Tibial artery (tissue), 4 donors: Measurements from ENCODE around the gene TIPARP.
"Not testable (repeated sequence)": the region's sequence is repeated elsewhere in the genome, so short reads cannot be mapped to it uniquely, and the experiment has no call there.

Experiments used
- DNase-seq, 2 donors: peaks; one replicate each; pipeline ENCODE4 v3.0.0-alpha.2; 2019
- H3K27ac ChIP-seq, 2 donors: fragments of 200-600 bp; sonication (generic) in 1 of 2; 1 replicate in 1 of 2; 2 replicates in 1 of 2; pipeline ENCODE4 v1.5.1; 2018 to 2019; ENCODE audit warnings: mild to moderate bottlenecking in 1 of 2
- H3K27me3 ChIP-seq, 2 donors: fragments of 200-600 bp; sonication (generic) in 1 of 2; one replicate each; pipeline versions ENCODE4 v1.5.1 to v1.6.0; 2016 to 2019
- H3K36me3 ChIP-seq, 3 donors: fragments of 200-600 bp; sonication (generic) in 2 of 3; one replicate each; pipeline ENCODE4 v1.5.1; 2016 to 2019; ENCODE audit warnings: mild to moderate bottlenecking in 2 of 3
- H3K4me1 ChIP-seq, 4 donors: fragments of 200-600 bp; sonication (generic) in 2 of 4; 1 replicate in 3 of 4; 2 replicates in 1 of 4; pipeline ENCODE4 v1.5.1; 2016 to 2019
- H3K4me3 ChIP-seq, 2 donors: fragments of 200-600 bp; sonication (generic) in 1 of 2; 1 replicate in 1 of 2; 2 replicates in 1 of 2; pipeline ENCODE4 v1.5.1; 2018 to 2019; ENCODE audit warnings: mild to moderate bottlenecking in 2 of 2
- H3K9me3 ChIP-seq, 3 donors: fragments of 200-600 bp; sonication (generic) in 1 of 3; one replicate each; pipeline ENCODE4 v1.5.1; 2016 to 2019
- intact Hi-C: fragments of 100-400 bp; cut with DNase I; formaldehyde crosslinking; loops from one replicate; pipeline ENCODE4 v1.15.0; 2023; ENCODE audit warnings: low total_unique reads
- TF ChIP-seq, protein P1 (sequence below), 2 experiments: fragments of 200-600 bp in 1 of 2; fragments of 450-650 bp in 1 of 2; IDR thresholded peaks; one replicate each; pipeline ENCODE4 v1.5.1; 2017 to 2019; ENCODE audit warnings: antibody characterized with exemption in 2 of 2, mild to moderate bottlenecking in 1 of 2, moderate library complexity in 1 of 2

The TIPARP gene

DNA sequence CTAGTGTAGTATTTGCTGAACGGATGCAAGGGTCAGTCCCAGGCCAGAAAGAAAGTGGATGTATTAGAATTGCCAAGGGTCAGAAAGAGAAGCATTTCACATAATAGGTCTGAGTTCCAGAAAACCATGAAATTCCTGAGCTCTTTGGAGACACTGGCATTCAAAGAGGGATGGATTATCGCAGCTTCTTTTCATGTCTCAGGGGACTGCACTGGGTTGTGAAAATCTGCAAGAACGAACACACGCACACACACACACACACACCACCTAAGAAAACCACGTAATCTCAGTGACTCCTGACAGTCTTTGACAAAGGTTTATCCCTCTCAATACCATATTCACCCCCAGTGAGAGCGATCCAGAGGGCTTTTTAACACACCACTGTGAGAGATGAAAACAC, 57.9 kb downstream of the TIPARP start:
- H3K4me1 ChIP-seq = no peaks in the 10 kb centered on the region
- no peaks in the 10 kb centered on the region for H3K36me3 ChIP-seq
- no peak overlapping the region for H3K27ac ChIP-seq
- no peaks in the 10 kb centered on the region for H3K9me3 ChIP-seq
- DNase-seq = no peak
- no peak overlapping the region for H3K4me3 ChIP-seq
- intact Hi-C loops = no loop called here
- H3K27me3 ChIP-seq = no peaks in the 10 kb centered on the region
- TF ChIP-seq, protein P1, sequence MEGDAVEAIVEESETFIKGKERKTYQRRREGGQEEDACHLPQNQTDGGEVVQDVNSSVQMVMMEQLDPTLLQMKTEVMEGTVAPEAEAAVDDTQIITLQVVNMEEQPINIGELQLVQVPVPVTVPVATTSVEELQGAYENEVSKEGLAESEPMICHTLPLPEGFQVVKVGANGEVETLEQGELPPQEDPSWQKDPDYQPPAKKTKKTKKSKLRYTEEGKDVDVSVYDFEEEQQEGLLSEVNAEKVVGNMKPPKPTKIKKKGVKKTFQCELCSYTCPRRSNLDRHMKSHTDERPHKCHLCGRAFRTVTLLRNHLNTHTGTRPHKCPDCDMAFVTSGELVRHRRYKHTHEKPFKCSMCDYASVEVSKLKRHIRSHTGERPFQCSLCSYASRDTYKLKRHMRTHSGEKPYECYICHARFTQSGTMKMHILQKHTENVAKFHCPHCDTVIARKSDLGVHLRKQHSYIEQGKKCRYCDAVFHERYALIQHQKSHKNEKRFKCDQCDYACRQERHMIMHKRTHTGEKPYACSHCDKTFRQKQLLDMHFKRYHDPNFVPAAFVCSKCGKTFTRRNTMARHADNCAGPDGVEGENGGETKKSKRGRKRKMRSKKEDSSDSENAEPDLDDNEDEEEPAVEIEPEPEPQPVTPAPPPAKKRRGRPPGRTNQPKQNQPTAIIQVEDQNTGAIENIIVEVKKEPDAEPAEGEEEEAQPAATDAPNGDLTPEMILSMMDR (IDR thresholded peaks at IDR 0.05) = no peak

GRCh38 chr3:156732715-156733421, 58.5 kb downstream of the TIPARP start:
- no peak for DNase-seq
- intact Hi-C loops = no loop called here
- TF ChIP-seq, protein P1 (IDR thresholded peaks at IDR 0.05) = no peak
- no peak overlapping the region for H3K4me3 ChIP-seq
- H3K4me1 ChIP-seq = no peaks in the 10 kb centered on the region
- H3K36me3 ChIP-seq = no peaks in the 10 kb centered on the region
- no peaks in the 10 kb centered on the region for H3K9me3 ChIP-seq
- H3K27ac ChIP-seq = no peak overlapping the region
- no peaks in the 10 kb centered on the region for H3K27me3 ChIP-seq

GRCh38 chr3:156734661-156735060, 60.3 kb downstream of the TIPARP start:
- intact Hi-C loops, H3K27ac ChIP-seq: not testable (repeated sequence)

GRCh38 chr3:156735471-156735870, 61.1 kb downstream of the TIPARP start:
- no peaks in the 10 kb centered on the region for H3K4me1 ChIP-seq
- intact Hi-C loops = no loop called here
- no peak overlapping the region for H3K4me3 ChIP-seq
- no peak for DNase-seq
- H3K9me3 ChIP-seq = no peaks in the 10 kb centered on the region
- TF ChIP-seq, protein P1 (IDR thresholded peaks at IDR 0.05) = no peak
- H3K36me3 ChIP-seq = no peaks in the 10 kb centered on the region
- H3K27ac ChIP-seq = no peak overlapping the region
- H3K27me3 ChIP-seq = no peaks in the 10 kb centered on the region

More at GRCh38 chr3:156734661-156735060, 60.3 kb downstream of the TIPARP start:
- not testable (repeated sequence) for H3K36me3 ChIP-seq, H3K4me1 ChIP-seq, H3K27me3 ChIP-seq, H3K4me3 ChIP-seq, H3K9me3 ChIP-seq, DNase-seq

- H3K27ac ChIP-seq, DNase-seq, H3K4me1 ChIP-seq, H3K27me3 ChIP-seq, intact Hi-C loops, H3K9me3 ChIP-seq, H3K36me3 ChIP-seq, H3K4me3 ChIP-seq: not testable (repeated sequence)
Observed at GRCh38 chr3:156737049-156737448, 62.7 kb downstream of the TIPARP start.

DNA sequence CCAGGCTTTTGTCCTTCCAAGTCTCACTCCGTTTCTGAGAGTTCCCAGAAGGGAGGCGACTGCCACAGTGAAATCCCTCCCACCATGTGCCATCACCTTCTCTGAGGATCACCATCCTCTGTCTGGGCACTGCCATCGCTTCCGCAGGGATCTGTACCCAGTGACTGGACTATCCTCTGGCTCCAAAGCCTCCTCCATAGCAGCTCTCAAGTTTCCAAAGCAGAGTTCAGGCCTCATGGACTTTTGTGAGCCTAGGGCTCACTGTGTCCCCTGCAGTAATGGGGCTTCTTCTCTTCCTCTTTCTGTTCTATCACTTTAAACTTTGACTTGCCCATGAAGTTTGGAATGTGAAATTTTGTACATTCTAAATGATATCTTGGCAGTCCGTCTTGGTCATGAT, 63.9 kb downstream of the TIPARP start:
- Histone ChIP-seq H3K36me3 (no peaks in the 10 kb centered on the region), H3K27ac (no peak overlapping the region), H3K4me1 (no peaks in the 10 kb centered on the region), H3K4me3 (no peak overlapping the region), H3K27me3 (no peaks in the 10 kb centered on the region), H3K9me3 (no peaks in the 10 kb centered on the region)
- TF ChIP-seq, protein P1 (IDR thresholded peaks at IDR 0.05) = no peak
- intact Hi-C loops = no loop called here
- DNase-seq = no peak

GRCh38 chr3:156739976-156740375, 65.6 kb downstream of the TIPARP start:
- Histone ChIP-seq H3K4me3 (no peak overlapping the region), H3K36me3 (no peaks in the 10 kb centered on the region), H3K27ac (no peak overlapping the region), H3K9me3 (no peaks in the 10 kb centered on the region), H3K4me1 (no peaks in the 10 kb centered on the region), H3K27me3 (no peaks in the 10 kb centered on the region)
- DNase-seq = no peak
- TF ChIP-seq, protein P1 (IDR thresholded peaks at IDR 0.05) = no peak
- intact Hi-C loops = no loop called here

- intact Hi-C loops, DNase-seq, H3K4me1 ChIP-seq, H3K27ac ChIP-seq, H3K4me3 ChIP-seq, H3K27me3 ChIP-seq, H3K36me3 ChIP-seq, H3K9me3 ChIP-seq: not testable (repeated sequence)
Observed at GRCh38 chr3:156740581-156740980, 66.2 kb downstream of the TIPARP start.
